Body of pancreas (tissue), 4 donors: ENCODE data around the gene SIGLEC1. TPM values are rescaled to one million over a fixed set of nuclear protein-coding genes. Genes with fewer than 3 reads are reported as not detected.

Source experiments
- ATAC-seq: fragments of 150-250 bp; one replicate; pipeline ENCODE4 v1.9.1; 2016
- DNase-seq, 4 donors: peaks; one replicate each; pipeline ENCODE4 v3.0.0-alpha.2; 2019
- H3K27ac ChIP-seq, 4 donors: fragments of 200-600 bp; sonication (generic); 1 replicate in 3 of 4; 2 replicates in 1 of 4; pipeline versions ENCODE4 v1.5.1 to v1.6.1; 2016 to 2019; ENCODE audit warnings: mild to moderate bottlenecking in 1 of 4, mixed read lengths in 1 of 4, moderate library complexity in 1 of 4
- H3K27me3 ChIP-seq, 2 donors: fragments of 200-600 bp; sonication (generic); one replicate each; pipeline ENCODE4 v1.6.0; 2016; ENCODE audit warnings: mild to moderate bottlenecking in 1 of 2
- H3K36me3 ChIP-seq, 2 donors: fragments of 200-600 bp; sonication (generic); replicated peaks in 1 of 2; 2 replicates each; pipeline ENCODE4 v1.5.1; 2016; ENCODE audit warnings: low read depth in 2 of 2; ENCODE audit not compliant: insufficient read depth in 1 of 2
- H3K4me1 ChIP-seq: fragments of 200-600 bp; sonication (generic); one replicate; pipeline ENCODE4 v1.6.0; 2016
- H3K4me3 ChIP-seq, 2 donors: fragments of 200-600 bp; sonication (generic); 1 replicate in 1 of 2; 2 replicates in 1 of 2; pipeline ENCODE4 v1.5.1; 2016 to 2019
- H3K9me3 ChIP-seq, 3 donors: fragments of 200-600 bp; sonication (generic); 1 replicate in 2 of 3; 2 replicates in 1 of 3; pipeline ENCODE4 v1.5.1; 2016
- POLR2A ChIP-seq, 3 donors: fragments of 450-650 bp; IDR thresholded peaks; one replicate each; pipeline ENCODE4 v1.6.1; 2016; ENCODE audit warnings: antibody characterized with exemption in 3 of 3, mild to moderate bottlenecking in 2 of 3
- WGBS, 2 donors: methylation state at CpG; one replicate each; pipeline ENCODE4 v1.1.5; 2017; 5-methylcytosine and 5-hydroxymethylcytosine counted together
- intact Hi-C: fragments of 100-400 bp; cut with DNase I; formaldehyde crosslinking; loops from one replicate; pipeline ENCODE4 v1.15.1; 2023
- total RNA-seq, 2 donors: library from RNA; depleted of rRNA; stranded (reverse); fragments of >200 nt; gene quantifications; one replicate each; pipeline ENCODE4 v1.1.0, GENCODE V29; 2016
- TF ChIP-seq, protein P1 (sequence below), 7 experiments: fragments of 450-650 bp in 4 of 7; fragments of 200-600 bp in 3 of 7; sonication (generic) in 3 of 7; IDR thresholded peaks; one replicate each; pipeline ENCODE4 v1.5.1; 2016 to 2019; ENCODE audit warnings: antibody characterized with exemption in 7 of 7

Gene SIGLEC1
- total RNA-seq, 2 donors from 2014 or later = 2.1 to 5.9 TPM

DNA sequence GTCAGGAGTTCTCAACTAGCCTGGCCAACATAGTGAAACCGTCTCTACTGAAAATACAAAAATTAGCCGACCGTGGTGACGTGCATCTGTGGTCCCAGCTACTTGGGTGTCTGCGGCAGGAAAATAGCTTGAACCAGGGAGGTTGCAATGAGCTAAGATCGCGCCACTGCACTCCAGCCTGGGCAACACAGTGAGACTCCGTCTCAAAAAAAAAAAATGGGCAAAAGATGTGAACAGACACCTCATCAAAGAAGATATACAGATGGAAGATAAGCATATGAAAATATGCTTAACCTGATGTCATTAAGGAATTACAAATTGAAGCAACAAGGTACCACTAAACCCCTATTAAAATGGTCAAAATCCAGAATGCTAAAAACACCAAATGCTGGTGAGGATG, 10.9 kb upstream of the SIGLEC1 start:
- no peak overlapping the region for H3K27ac ChIP-seq
- no peak for ATAC-seq
- H3K27me3 ChIP-seq = no peaks in the 10 kb centered on the region
- no peak for DNase-seq
- H3K36me3 ChIP-seq = no peaks in the 10 kb centered on the region
- TF ChIP-seq, protein P1, sequence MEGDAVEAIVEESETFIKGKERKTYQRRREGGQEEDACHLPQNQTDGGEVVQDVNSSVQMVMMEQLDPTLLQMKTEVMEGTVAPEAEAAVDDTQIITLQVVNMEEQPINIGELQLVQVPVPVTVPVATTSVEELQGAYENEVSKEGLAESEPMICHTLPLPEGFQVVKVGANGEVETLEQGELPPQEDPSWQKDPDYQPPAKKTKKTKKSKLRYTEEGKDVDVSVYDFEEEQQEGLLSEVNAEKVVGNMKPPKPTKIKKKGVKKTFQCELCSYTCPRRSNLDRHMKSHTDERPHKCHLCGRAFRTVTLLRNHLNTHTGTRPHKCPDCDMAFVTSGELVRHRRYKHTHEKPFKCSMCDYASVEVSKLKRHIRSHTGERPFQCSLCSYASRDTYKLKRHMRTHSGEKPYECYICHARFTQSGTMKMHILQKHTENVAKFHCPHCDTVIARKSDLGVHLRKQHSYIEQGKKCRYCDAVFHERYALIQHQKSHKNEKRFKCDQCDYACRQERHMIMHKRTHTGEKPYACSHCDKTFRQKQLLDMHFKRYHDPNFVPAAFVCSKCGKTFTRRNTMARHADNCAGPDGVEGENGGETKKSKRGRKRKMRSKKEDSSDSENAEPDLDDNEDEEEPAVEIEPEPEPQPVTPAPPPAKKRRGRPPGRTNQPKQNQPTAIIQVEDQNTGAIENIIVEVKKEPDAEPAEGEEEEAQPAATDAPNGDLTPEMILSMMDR (IDR thresholded peaks at IDR 0.05) = no peak
- no peak for TF ChIP-seq POLR2A (IDR thresholded peaks at IDR 0.05)
- H3K4me1 ChIP-seq = no peaks in the 10 kb centered on the region
- 85 to 93% methylated on average over 8 of the region's 8 CpGs for WGBS, 2 donors
- intact Hi-C loops = no loop called here
- H3K9me3 ChIP-seq = no peaks in the 10 kb centered on the region
- no peak overlapping the region for H3K4me3 ChIP-seq

DNA sequence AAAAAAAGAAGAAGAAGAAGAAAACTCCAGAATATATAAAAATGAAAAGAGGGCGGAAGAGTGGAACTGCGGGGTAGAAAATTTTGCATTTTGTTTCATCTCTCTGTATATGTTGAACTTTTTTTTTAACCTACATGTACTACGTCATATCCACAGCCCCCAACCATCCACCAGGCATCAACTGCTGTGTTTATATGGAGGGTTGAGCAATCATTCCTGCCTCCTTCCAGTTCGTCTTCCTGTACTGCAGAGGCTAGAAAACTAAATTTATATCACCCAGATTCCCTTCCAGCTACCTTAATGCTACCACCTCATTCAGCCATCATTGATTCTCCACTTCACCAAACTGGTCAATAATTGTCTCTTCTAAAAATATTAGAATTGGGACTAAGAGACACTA, 9.5 kb upstream of the SIGLEC1 start:
- H3K4me1 ChIP-seq = no peaks in the 10 kb centered on the region
- intact Hi-C loops = no loop called here
- H3K36me3 ChIP-seq = no peaks in the 10 kb centered on the region
- 78 to 82% methylated on average over 4 of the region's 4 CpGs for WGBS, 2 donors
- no peak for DNase-seq
- TF ChIP-seq, protein P1 (IDR thresholded peaks at IDR 0.05) = no peak
- no peak overlapping the region for H3K4me3 ChIP-seq
- ATAC-seq = no peak
- H3K27ac ChIP-seq = no peak overlapping the region
- H3K27me3 ChIP-seq = no peaks in the 10 kb centered on the region
- H3K9me3 ChIP-seq = no peaks in the 10 kb centered on the region

DNA sequence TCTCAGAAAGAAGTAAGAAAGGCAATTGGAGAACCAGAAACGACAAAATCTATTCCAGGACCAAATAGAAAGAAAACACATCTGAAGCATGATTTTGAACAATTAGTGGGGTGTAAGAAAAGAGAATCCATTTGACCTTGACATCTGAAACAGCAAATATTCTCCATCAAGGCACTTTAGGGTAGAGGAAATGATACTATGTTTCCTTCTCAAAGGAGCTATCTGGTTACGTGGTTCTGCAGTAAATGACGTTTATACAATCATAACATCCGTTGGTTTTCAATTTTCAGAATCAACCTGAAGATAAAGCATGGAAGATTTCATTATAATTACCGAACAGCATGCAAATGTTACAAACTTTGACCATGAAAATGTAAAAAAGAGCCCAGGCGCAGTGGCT, 8.2 kb upstream of the SIGLEC1 start:
- no peak for TF ChIP-seq POLR2A (IDR thresholded peaks at IDR 0.05)
- TF ChIP-seq, protein P1 (IDR thresholded peaks at IDR 0.05) = no peak
- ATAC-seq (no peak), DNase-seq (no peak)
- intact Hi-C loops = no loop called here
- Histone ChIP-seq H3K4me1 (no peaks in the 10 kb centered on the region), H3K27me3 (no peaks in the 10 kb centered on the region), H3K27ac (no peak overlapping the region), H3K4me3 (no peak overlapping the region), H3K36me3 (no peaks in the 10 kb centered on the region), H3K9me3 (no peaks in the 10 kb centered on the region)
- WGBS, 2 donors = 31 to 51% methylated on average over 6 of the region's 6 CpGs

DNA sequence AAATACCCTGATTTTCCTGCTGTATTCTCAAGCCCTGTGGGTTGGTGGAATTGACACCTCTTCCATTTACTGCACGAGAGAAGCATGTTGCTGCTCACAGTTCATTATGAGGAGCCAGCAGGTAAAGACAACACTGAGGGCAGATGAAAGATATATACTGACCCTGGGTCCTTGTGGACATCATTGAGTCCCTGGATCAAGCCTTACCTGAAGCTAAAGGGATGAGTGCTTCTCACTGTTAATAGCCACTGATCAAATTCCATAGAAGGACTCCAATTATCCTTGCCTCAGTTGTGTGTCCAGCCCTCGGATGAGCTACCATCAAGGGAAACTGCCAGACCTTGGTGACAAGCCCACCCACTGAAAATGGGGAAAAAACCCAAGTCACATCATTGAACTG, 7.7 kb upstream of the SIGLEC1 start:
- intact Hi-C loops = no loop called here
- no peak overlapping the region for H3K4me3 ChIP-seq
- no peak for ATAC-seq
- TF ChIP-seq, protein P1 (IDR thresholded peaks at IDR 0.05) = no peak
- TF ChIP-seq POLR2A (IDR thresholded peaks at IDR 0.05) = no peak
- 56 to 62% methylated on average over 2 of the region's 2 CpGs for WGBS, 2 donors
- no peaks in the 10 kb centered on the region for H3K27me3 ChIP-seq
- no peaks in the 10 kb centered on the region for H3K4me1 ChIP-seq
- no peak overlapping the region for H3K27ac ChIP-seq
- no peak for DNase-seq
- no peaks in the 10 kb centered on the region for H3K36me3 ChIP-seq
- H3K9me3 ChIP-seq = no peaks in the 10 kb centered on the region

DNA sequence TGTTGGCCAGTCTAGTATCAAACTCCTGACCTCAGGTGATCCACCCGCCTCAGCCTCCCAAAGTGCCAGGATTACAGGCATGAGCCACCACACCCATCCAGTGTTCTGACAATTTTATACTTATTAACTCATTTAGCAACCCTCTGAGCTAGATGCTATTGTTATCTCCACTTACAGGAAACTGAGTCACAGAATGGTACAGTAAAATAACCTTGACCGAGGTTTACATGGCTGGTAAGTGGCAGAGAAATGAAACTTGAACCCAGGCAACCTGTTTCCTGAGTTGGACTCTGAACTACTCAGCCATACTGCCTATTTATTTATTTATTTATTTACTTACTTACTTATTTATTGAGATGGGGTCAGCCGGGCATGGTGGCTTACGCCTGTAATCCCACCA, 6.6 kb upstream of the SIGLEC1 start:
- H3K27ac ChIP-seq = no peak overlapping the region
- intact Hi-C loops = no loop called here
- WGBS, 2 donors = 75 to 83% methylated on average over 4 of the region's 4 CpGs
- H3K4me1 ChIP-seq = no peaks in the 10 kb centered on the region
- ATAC-seq (no peak), DNase-seq (no peak)
- no peak overlapping the region for H3K4me3 ChIP-seq
- TF ChIP-seq, protein P1 (IDR thresholded peaks at IDR 0.05) = no peak
- TF ChIP-seq POLR2A (IDR thresholded peaks at IDR 0.05) = no peak
- no peaks in the 10 kb centered on the region for H3K9me3 ChIP-seq
- H3K36me3 ChIP-seq = no peaks in the 10 kb centered on the region
- no peaks in the 10 kb centered on the region for H3K27me3 ChIP-seq
